ENCODE results near the gene TGFB3.

GRCh38 chr14:75944607-75945241 lies 37.1 kb downstream of the TGFB3 start:
- TF ChIP-seq POLR2A (IDR thresholded peaks at IDR 0.05; ENCODE audit: low read depth, low read length) (no peak), CTCF (IDR thresholded peaks at IDR 0.05; ENCODE audit: extremely low read depth in 1 of 2, insufficient read depth in 1 of 2, low read depth in 1 of 2, low read length in 2 of 2) (no peak)
